Measurements from ENCODE around the gene GPRC5B. TPM values are rescaled to one million over a fixed set of nuclear protein-coding genes. Genes with fewer than 3 reads are reported as not detected.

The GPRC5B gene
- total RNA-seq, 2 experiments from 2014 or later: not detected

DNA sequence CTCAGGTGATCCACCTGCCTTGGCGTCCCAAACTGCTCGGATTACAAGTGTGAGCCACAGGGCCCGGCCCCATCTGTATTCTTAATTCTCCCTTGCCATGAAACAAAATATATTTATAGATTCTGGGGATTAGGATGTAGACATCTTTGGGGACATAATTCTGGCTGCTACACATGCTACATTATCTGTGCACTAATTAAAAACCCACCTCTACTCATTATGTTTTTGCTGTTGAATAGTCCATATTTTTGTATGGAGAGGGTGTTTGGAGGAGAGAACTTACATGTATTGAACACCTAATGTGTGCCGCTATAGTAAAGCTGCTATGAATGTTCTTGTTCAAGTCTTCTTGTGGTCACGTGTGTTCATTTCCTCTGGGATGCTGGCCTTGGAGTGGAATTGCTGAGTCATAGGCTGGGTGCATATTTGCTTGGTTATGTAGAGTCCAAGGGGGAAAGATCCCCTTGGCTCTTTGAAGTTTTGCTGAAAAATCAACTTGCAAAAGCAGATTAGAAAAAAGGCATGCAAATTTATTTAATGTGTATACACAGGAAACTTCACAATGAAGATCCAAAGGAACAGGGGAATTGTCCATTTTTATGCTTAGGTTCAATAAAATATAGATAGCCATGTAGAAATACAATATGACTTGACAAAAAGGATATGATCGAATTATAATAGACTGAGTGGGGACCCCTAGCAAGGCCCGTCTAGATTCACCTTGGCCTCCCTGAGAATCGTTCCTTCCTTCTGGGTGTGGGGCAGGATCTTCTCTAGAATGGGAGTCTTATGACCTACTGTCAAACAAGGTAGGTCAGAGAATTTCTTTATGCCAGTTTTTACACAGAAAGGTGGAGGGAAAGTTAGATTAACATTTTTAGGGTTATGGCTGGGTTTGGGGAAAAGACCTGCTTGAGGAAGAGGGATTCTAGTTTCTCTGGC is 42.1 kb upstream of the GPRC5B start:
- DNase-seq (no peak), ATAC-seq (no peak)
- Mint-ChIP-seq H3K27me3 (peaks cover 5% of the 10 kb centered on the region), H3K27ac (no peak overlapping the region), H3K4me3 (no peak overlapping the region), H3K36me3 (ENCODE audit: low read depth) (no peaks in the 10 kb centered on the region), H3K9me3 (no peaks in the 10 kb centered on the region), H3K4me1 (ENCODE audit: low read depth) (no peaks in the 10 kb centered on the region)
- CTCF ChIA-PET: no interaction called here
- POLR2A ChIA-PET: no interaction called here
- TF ChIP-seq, protein P1, sequence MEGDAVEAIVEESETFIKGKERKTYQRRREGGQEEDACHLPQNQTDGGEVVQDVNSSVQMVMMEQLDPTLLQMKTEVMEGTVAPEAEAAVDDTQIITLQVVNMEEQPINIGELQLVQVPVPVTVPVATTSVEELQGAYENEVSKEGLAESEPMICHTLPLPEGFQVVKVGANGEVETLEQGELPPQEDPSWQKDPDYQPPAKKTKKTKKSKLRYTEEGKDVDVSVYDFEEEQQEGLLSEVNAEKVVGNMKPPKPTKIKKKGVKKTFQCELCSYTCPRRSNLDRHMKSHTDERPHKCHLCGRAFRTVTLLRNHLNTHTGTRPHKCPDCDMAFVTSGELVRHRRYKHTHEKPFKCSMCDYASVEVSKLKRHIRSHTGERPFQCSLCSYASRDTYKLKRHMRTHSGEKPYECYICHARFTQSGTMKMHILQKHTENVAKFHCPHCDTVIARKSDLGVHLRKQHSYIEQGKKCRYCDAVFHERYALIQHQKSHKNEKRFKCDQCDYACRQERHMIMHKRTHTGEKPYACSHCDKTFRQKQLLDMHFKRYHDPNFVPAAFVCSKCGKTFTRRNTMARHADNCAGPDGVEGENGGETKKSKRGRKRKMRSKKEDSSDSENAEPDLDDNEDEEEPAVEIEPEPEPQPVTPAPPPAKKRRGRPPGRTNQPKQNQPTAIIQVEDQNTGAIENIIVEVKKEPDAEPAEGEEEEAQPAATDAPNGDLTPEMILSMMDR (IDR thresholded peaks at IDR 0.05): no peak
- intact Hi-C loops (cut with micrococcal nuclease): no loop called here

DNA sequence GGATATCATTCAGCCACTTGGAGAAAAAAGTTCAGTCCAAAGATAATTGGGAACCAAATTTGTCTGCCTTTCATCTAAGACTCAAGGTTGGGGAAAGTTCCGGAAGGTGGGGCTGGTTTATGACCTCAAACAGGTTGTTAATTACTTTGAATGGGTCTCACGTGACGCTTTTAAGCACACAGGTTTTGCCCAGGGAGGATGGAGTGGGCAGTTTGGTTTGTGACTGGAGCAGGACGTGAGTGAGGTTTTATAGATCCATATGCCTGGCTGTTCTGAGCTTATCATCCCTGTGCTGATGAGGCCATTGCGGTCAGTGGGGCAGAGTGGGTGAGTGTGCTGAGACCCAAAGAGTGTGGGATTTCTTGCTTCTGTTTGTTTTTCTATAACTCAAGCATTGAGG is 38.7 kb upstream of the GPRC5B start:
- peaks cover 16% of the 10 kb centered on the region for H3K27me3 Mint-ChIP-seq

GRCh38 chr16:19919142-19919541 is 34.5 kb upstream of the GPRC5B start:
- H3K27ac Mint-ChIP-seq: no peak overlapping the region
- no peak for ATAC-seq
- intact Hi-C loops (cut with micrococcal nuclease): no loop called here
- POLR2A ChIA-PET: no interaction called here
- peaks cover 11% of the 10 kb centered on the region for H3K27me3 Mint-ChIP-seq
- H3K4me3 Mint-ChIP-seq: no peak overlapping the region
- no peaks in the 10 kb centered on the region for H3K36me3 Mint-ChIP-seq (ENCODE audit: low read depth)
- no peak for DNase-seq
- H3K9me3 Mint-ChIP-seq: no peaks in the 10 kb centered on the region
- no peaks in the 10 kb centered on the region for H3K4me1 Mint-ChIP-seq (ENCODE audit: low read depth)
- TF ChIP-seq, protein P1 (IDR thresholded peaks at IDR 0.05): no peak
- CTCF ChIA-PET: no interaction called here

More for the DNA sequence above, 38.7 kb upstream of the GPRC5B start:
- TF ChIP-seq, protein P1 (IDR thresholded peaks at IDR 0.05): no peak
- no peaks in the 10 kb centered on the region for H3K4me1 Mint-ChIP-seq (ENCODE audit: low read depth)
- ChIA-PET POLR2A (no interaction called here), CTCF (no interaction called here)
- DNase-seq (no peak), ATAC-seq (no peak)
- no peak overlapping the region for H3K4me3 Mint-ChIP-seq
- H3K36me3 Mint-ChIP-seq (ENCODE audit: low read depth): no peaks in the 10 kb centered on the region
- H3K27ac Mint-ChIP-seq: no peak overlapping the region
- H3K9me3 Mint-ChIP-seq: no peaks in the 10 kb centered on the region
- intact Hi-C loops (cut with micrococcal nuclease): no loop called here

DNA sequence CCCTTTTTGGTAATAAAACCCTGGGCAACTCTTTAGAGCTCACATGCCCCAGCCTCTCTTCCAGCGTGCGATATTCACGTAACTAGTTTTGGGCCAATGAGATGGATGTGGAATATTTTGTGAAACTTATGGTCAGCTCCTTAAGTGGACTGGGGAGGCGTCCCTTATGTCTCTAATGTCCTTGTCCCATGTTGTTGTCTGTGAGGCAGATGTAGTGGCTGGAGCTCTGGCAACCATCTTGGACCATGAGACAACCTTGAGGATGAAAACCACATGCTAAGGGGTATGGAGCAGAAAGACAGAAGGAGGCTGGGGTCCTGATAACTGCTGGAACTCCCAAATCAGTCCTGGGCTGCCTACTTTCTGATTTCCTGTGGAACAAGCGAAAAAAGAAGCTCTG is 31.4 kb upstream of the GPRC5B start:
- no peak for ATAC-seq

DNA sequence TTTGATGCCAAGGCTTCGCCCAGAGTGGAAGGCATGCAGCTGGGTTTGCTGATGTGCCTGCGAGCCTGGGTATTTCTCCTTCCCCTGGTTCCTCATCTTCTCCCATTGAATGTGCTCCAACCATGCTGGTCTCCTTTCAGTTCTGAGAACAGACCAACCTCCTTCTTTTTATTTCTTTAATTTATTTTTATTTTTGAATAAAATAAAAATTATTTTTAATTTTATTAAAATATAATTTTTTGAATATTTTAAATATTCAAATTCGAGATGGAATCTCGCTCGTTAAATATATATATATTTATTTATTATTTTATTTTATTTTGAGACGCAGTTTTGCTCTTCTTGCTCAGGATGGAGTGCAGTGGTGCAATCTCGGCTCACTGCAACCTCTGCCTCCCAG is 30.2 kb upstream of the GPRC5B start:
- no peaks in the 10 kb centered on the region for H3K36me3 Mint-ChIP-seq (ENCODE audit: low read depth)
- no peak overlapping the region for H3K4me3 Mint-ChIP-seq
- CTCF ChIA-PET: no interaction called here
- POLR2A ChIA-PET: no interaction called here
- ATAC-seq (no peak), DNase-seq (no peak)
- no peaks in the 10 kb centered on the region for H3K4me1 Mint-ChIP-seq (ENCODE audit: low read depth)
- intact Hi-C loops (cut with micrococcal nuclease): no loop called here
- peaks cover 2% of the 10 kb centered on the region for H3K27me3 Mint-ChIP-seq
- no peak overlapping the region for H3K27ac Mint-ChIP-seq
- H3K9me3 Mint-ChIP-seq: no peaks in the 10 kb centered on the region
- TF ChIP-seq, protein P1 (IDR thresholded peaks at IDR 0.05): no peak

More for the DNA sequence above, 31.4 kb upstream of the GPRC5B start:
- no peaks in the 10 kb centered on the region for H3K4me1 Mint-ChIP-seq (ENCODE audit: low read depth)
- intact Hi-C loops (cut with micrococcal nuclease): no loop called here
- ChIA-PET CTCF (interaction anchor here (1.2 kb wide), 1 partner anchor 9 kb away, joined by 6 read pairs; no protein-coding TSS in a partner anchor), POLR2A (interaction anchor here (0.6 kb wide), 1 partner anchor 105 kb away, joined by 3 read pairs; no protein-coding TSS in a partner anchor)
- H3K27ac Mint-ChIP-seq: no peak overlapping the region
- TF ChIP-seq, protein P1 (IDR thresholded peaks at IDR 0.05): no peak
- no peaks in the 10 kb centered on the region for H3K9me3 Mint-ChIP-seq
- no peak overlapping the region for H3K4me3 Mint-ChIP-seq
- H3K36me3 Mint-ChIP-seq (ENCODE audit: low read depth): no peaks in the 10 kb centered on the region
- H3K27me3 Mint-ChIP-seq: peaks cover 6% of the 10 kb centered on the region
- no peak for DNase-seq
